ENCODE measurements around the gene EVX2. TPM values are rescaled to one million over a fixed set of nuclear protein-coding genes. Genes with fewer than 3 reads are reported as not detected.
A peak's percentile ranks its signal among the peaks of the same experiment; 100 is the strongest.

Gene EVX2
- total and polyA plus RNA-seq, 2 donors (not counting 1 experiment from before 2014, with no cell fraction given): not detected

- Histone ChIP-seq H3K79me2 (ENCODE audit: control insufficient read depth, insufficient read depth, low read length) (no peaks in the 10 kb centered on the region), H3K27ac (ENCODE audit: low read length in 2 of 2) (no peak overlapping the region), H3K36me3 (replicated peaks in 1 of 2; ENCODE audit: control extremely low read depth in 1 of 2, control insufficient read depth in 1 of 2, extremely low read depth in 1 of 2, insufficient read depth in 2 of 2, low read length in 1 of 2) (no peaks in the 10 kb centered on the region), H3K27me3 (replicated peaks in 1 of 4; ENCODE audit: control extremely low read depth in 1 of 4, control insufficient read depth in 3 of 4, insufficient read depth in 4 of 4, low read length in 3 of 4) (peaks cover 0 to 88% (median 86%) of the 10 kb centered on the region in 4 experiments), H3K4me1 (ENCODE audit: control insufficient read depth in 2 of 2, insufficient read depth in 2 of 2, low read length in 2 of 2) (peaks cover 19 to 22% of the 10 kb centered on the region in 2 donors), H3K4me2 (replicated peaks; ENCODE audit: low read depth, low read length, poor library complexity, severe bottlenecking) (no peak overlapping the region), H4K20me1 (ENCODE audit: control insufficient read depth, insufficient read depth, low read length, poor library complexity, severe bottlenecking) (no peaks in the 10 kb centered on the region), H2AFZ (ENCODE audit: insufficient read depth, low read depth, low read length, poor library complexity, severe bottlenecking) (no peak overlapping the region), H3K9me3 (ENCODE audit: control extremely low read depth in 1 of 3, control insufficient read depth in 2 of 3, insufficient read depth in 1 of 3, low read length in 2 of 3) (peaks cover 1 to 40% (median 9%) of the 10 kb centered on the region in 3 donors), H3K4me3 (ENCODE audit: control extremely low read depth in 1 of 5, extremely low read depth in 1 of 5, insufficient read depth in 1 of 5, low read depth in 2 of 5, low read length in 4 of 5) (no peak overlapping the region), H3K9ac (ENCODE audit: low read length) (no peak overlapping the region)
- Mint-ChIP-seq H3K9me3 (ENCODE audit: insufficient read depth) (peaks cover 3% of the 10 kb centered on the region), H3K27ac (peak overlapping the region; percentile 71), H3K4me3 (peak overlapping the region; percentile 4), H3K4me1 (peaks cover 23% of the 10 kb centered on the region), H3K27me3 (peaks cover 83% of the 10 kb centered on the region)
- CTCF ChIA-PET: no interaction called here
- ATAC-seq (ENCODE audit: low read depth): no peak
- intact Hi-C loops (cut with micrococcal nuclease): loop anchor here (10.0 kb wide), 1 partner anchor 1757 kb away; the partner anchor contains the start of gene SP9
- TF ChIP-seq, protein P1, sequence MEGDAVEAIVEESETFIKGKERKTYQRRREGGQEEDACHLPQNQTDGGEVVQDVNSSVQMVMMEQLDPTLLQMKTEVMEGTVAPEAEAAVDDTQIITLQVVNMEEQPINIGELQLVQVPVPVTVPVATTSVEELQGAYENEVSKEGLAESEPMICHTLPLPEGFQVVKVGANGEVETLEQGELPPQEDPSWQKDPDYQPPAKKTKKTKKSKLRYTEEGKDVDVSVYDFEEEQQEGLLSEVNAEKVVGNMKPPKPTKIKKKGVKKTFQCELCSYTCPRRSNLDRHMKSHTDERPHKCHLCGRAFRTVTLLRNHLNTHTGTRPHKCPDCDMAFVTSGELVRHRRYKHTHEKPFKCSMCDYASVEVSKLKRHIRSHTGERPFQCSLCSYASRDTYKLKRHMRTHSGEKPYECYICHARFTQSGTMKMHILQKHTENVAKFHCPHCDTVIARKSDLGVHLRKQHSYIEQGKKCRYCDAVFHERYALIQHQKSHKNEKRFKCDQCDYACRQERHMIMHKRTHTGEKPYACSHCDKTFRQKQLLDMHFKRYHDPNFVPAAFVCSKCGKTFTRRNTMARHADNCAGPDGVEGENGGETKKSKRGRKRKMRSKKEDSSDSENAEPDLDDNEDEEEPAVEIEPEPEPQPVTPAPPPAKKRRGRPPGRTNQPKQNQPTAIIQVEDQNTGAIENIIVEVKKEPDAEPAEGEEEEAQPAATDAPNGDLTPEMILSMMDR (IDR thresholded peaks at IDR 0.05): no peak
- no peak for TF ChIP-seq EZH2 (IDR thresholded peaks at IDR 0.05; ENCODE audit: borderline replicate concordance, insufficient read depth, low read depth, low read length, poor library complexity, severe bottlenecking)
- peak; percentile 30 for DNase-seq
- POLR2A ChIA-PET: no interaction called here
- 7% methylated on average over 31 of the region's 31 CpGs for WGBS (ENCODE audit: insufficient coverage)
These were observed 7.8 kb upstream of the EVX2 start for GRCh38 chr2:176091329-176092258.

DNA sequence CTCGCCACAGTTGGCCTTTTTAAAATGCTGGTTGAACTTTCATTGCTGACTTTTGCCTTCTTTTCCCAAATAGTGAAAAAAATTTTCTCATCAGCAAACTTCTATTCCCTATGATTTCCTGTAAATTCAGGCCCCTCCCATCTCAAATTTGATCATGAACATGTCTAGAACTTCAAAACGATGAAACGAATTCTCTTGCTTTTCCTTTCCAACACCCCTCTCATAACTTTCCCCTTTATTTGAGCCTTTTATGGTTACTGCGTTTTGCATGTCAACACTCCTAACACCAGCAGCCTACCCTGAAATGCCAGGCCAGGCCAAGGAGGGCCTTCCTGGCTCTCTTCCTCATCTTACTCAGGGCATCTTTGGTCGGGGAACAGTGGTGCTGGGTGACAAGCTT lies 7.1 kb upstream of the EVX2 start:
- intact Hi-C loops (cut with micrococcal nuclease): loop anchor here (10.0 kb wide), 1 partner anchor 1756 kb away; the partner anchor contains the start of gene SP9
- Mint-ChIP-seq H3K4me3 (no peak overlapping the region), H3K4me1 (peaks cover 18% of the 10 kb centered on the region), H3K27ac (peak overlapping the region; percentile 13), H3K9me3 (ENCODE audit: insufficient read depth) (peaks cover 3% of the 10 kb centered on the region), H3K27me3 (peaks cover 80% of the 10 kb centered on the region)
- ATAC-seq (ENCODE audit: low read depth) (no peak), DNase-seq (no peak)
- TF ChIP-seq, protein P1 (IDR thresholded peaks at IDR 0.05): no peak
- no peak for TF ChIP-seq EZH2 (IDR thresholded peaks at IDR 0.05; ENCODE audit: borderline replicate concordance, insufficient read depth, low read depth, low read length, poor library complexity, severe bottlenecking)
- Histone ChIP-seq H3K4me2 (replicated peaks; ENCODE audit: low read depth, low read length, poor library complexity, severe bottlenecking) (no peak overlapping the region), H2AFZ (ENCODE audit: insufficient read depth, low read depth, low read length, poor library complexity, severe bottlenecking) (no peak overlapping the region), H3K36me3 (replicated peaks in 1 of 2; ENCODE audit: control extremely low read depth in 1 of 2, control insufficient read depth in 1 of 2, extremely low read depth in 1 of 2, insufficient read depth in 2 of 2, low read length in 1 of 2) (no peaks in the 10 kb centered on the region), H3K9me3 (ENCODE audit: control extremely low read depth in 1 of 3, control insufficient read depth in 2 of 3, insufficient read depth in 1 of 3, low read length in 2 of 3) (peaks cover 1 to 46% (median 9%) of the 10 kb centered on the region in 3 donors), H3K27ac (ENCODE audit: low read length in 2 of 2) (no peak overlapping the region), H3K4me3 (ENCODE audit: control extremely low read depth in 1 of 5, extremely low read depth in 1 of 5, insufficient read depth in 1 of 5, low read depth in 2 of 5, low read length in 4 of 5) (no peak overlapping the region), H3K4me1 (ENCODE audit: control insufficient read depth in 2 of 2, insufficient read depth in 2 of 2, low read length in 2 of 2) (peaks cover 15 to 18% of the 10 kb centered on the region in 2 donors), H3K27me3 (replicated peaks in 1 of 4; ENCODE audit: control extremely low read depth in 1 of 4, control insufficient read depth in 3 of 4, insufficient read depth in 4 of 4, low read length in 3 of 4) (peaks cover 0 to 89% (median 86%) of the 10 kb centered on the region in 4 experiments), H3K79me2 (ENCODE audit: control insufficient read depth, insufficient read depth, low read length) (no peaks in the 10 kb centered on the region), H3K9ac (ENCODE audit: low read length) (no peak overlapping the region), H4K20me1 (ENCODE audit: control insufficient read depth, insufficient read depth, low read length, poor library complexity, severe bottlenecking) (no peaks in the 10 kb centered on the region)
- ChIA-PET POLR2A (no interaction called here), CTCF (no interaction called here)
- 22% methylated on average over 4 of the region's 5 CpGs for WGBS (ENCODE audit: insufficient coverage)
